AG10803 (cell line): ENCODE measurements around the gene NEUROD4.

Experiments
- DNase-seq: peaks from one replicate; pipeline ENCODE4 v3.0.0; 2010; ENCODE audit warnings: low read depth
- H3K4me3 ChIP-seq: 2 replicates; pipeline ENCODE4 v1.5.1; 2011; ENCODE audit warnings: mild to moderate bottlenecking, low read length, control low read depth
- TF ChIP-seq, protein P1 (sequence below): conservative IDR thresholded peaks from 2 replicates; pipeline ENCODE4 v1.5.1; 2011; ENCODE audit warnings: mild to moderate bottlenecking, low read length, control low read depth, inconsistent platforms

The NEUROD4 gene

DNA sequence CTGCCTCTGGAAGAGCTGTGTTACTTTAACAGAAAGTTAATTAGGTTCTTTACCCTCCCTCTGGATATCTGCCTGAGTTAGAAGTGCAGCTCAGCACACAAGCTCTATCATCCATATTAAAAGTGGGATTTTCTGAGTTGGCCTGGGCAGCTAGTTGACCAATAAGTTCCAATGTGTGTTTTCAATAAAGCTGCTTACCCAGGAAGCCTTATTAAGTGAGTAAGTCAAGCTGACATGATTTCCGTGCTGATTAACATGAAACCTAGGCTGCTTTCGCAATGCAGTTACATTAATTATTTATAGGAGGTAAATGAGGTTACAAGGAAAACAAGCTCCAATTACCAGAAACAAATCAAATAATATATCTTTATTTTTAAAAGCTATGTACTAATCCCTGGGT lies 4.8 kb downstream of the NEUROD4 start:
- no peak for DNase-seq

DNA sequence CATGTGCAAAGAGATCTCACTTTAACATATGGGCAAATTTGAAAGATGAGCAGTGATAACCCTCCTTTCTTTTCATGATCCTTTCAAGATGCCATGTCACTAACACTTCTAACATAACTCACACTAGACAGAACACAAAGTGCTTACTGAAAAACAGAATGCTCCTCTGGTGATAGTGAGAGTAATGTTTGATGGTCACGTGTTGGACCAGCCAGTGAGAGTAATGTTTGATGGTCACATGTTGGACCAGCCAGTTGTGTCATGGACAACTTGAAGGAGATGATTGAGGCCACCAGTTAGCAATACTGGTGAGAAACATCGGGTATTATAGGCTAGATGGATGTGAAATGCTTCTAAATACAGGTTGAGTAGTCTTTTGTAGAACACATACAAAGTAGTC lies 5.7 kb downstream of the NEUROD4 start:
- DNase-seq: no peak

More for the DNA sequence above, 4.8 kb downstream of the NEUROD4 start:
- H3K4me3 ChIP-seq: no peak overlapping the region
- TF ChIP-seq, protein P1, sequence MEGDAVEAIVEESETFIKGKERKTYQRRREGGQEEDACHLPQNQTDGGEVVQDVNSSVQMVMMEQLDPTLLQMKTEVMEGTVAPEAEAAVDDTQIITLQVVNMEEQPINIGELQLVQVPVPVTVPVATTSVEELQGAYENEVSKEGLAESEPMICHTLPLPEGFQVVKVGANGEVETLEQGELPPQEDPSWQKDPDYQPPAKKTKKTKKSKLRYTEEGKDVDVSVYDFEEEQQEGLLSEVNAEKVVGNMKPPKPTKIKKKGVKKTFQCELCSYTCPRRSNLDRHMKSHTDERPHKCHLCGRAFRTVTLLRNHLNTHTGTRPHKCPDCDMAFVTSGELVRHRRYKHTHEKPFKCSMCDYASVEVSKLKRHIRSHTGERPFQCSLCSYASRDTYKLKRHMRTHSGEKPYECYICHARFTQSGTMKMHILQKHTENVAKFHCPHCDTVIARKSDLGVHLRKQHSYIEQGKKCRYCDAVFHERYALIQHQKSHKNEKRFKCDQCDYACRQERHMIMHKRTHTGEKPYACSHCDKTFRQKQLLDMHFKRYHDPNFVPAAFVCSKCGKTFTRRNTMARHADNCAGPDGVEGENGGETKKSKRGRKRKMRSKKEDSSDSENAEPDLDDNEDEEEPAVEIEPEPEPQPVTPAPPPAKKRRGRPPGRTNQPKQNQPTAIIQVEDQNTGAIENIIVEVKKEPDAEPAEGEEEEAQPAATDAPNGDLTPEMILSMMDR: no peak

DNA sequence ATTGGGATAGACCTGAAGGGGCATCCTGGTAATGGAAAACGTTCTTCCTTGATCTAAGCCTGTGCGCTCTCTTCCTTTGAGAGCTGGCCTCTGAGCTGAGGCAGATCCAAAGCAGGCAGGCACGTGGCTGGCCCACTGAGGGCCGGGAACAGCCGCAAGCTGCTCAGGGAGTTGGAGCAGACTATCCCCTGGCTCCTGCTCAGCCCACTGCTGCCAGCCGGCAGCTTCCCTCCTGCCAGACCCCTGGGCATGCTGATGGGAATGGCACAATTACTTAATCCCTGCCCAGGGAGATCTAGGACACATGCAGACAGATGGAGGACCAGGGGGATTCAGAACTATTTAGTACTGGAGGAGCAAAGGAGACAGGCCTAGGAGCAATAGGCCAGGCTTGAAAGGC lies 14.4 kb downstream of the NEUROD4 start:
- TF ChIP-seq, protein P1: no peak
- no peak for DNase-seq
- H3K4me3 ChIP-seq: no peak overlapping the region

More for the DNA sequence above, 5.7 kb downstream of the NEUROD4 start:
- TF ChIP-seq, protein P1: no peak
- H3K4me3 ChIP-seq: no peak overlapping the region

DNA sequence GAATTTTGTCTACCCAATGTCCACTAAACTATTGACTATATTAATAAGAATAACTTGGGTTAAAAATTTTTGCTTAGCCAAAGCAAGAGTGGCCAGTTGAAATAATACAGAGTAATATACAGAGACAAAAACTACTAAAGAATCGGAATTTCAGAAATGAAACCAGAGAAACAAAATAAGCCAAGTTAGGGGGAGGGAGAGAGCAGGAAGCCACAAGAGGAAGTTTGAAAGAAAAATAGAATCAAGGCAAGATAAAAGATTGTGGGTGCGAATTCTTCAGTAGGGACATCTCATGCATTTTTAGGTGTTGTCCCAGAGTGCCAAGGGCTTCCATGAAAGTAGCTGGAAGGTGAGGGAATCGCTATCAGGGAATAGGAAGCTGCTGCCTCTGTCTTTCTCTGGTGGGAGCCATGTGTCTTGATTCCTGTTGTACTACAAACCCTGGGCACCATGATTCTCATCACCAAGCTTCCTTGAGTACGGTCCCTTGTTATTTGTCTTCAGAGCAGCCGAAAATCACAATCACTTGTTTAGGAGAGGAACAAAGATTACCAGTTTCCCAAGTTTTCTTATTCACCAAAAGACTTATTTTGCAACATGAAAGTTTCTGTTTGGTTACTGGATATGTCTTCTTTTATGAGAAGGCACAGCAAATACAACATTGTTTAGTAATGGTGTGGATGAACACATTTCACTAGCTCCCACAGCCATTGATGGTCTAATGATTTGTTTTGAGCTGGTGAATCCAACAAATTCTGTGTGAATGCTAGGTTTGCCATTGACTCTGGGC lies 16.7 kb downstream of the NEUROD4 start:
- TF ChIP-seq, protein P1: no peak
- no peak for DNase-seq
- no peak overlapping the region for H3K4me3 ChIP-seq

DNA sequence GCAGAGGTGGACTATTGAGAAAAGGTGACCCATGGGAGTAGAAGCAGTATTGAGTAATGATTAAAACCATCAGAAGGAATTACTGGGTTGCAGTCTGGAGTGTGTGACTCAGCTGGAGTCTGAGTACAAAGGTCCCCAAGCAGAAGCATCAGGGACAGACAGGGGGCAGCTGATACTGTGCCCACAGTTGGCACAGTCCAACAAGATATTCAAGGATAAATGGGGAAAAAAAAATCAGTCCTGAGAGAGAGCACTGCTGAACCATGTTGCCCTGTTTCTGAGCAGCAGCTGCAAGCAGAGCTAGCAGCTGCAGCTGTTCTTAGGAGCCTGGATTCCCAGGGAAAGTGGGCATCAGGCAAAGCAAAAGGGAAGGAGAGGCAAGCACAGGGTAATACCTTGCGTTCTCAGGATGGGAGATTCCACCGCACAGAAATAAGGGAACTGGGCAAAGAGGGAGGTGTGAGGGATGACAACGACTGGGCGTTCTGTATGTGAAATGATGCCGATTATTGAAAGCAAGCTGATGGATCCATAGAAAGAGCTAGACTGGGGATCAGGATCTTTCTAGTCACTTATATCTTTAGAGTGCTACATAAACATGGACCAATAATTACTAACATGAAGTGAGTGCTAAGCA lies 17.7 kb downstream of the NEUROD4 start:
- TF ChIP-seq, protein P1: no peak
- no peak overlapping the region for H3K4me3 ChIP-seq
- DNase-seq: no peak

DNA sequence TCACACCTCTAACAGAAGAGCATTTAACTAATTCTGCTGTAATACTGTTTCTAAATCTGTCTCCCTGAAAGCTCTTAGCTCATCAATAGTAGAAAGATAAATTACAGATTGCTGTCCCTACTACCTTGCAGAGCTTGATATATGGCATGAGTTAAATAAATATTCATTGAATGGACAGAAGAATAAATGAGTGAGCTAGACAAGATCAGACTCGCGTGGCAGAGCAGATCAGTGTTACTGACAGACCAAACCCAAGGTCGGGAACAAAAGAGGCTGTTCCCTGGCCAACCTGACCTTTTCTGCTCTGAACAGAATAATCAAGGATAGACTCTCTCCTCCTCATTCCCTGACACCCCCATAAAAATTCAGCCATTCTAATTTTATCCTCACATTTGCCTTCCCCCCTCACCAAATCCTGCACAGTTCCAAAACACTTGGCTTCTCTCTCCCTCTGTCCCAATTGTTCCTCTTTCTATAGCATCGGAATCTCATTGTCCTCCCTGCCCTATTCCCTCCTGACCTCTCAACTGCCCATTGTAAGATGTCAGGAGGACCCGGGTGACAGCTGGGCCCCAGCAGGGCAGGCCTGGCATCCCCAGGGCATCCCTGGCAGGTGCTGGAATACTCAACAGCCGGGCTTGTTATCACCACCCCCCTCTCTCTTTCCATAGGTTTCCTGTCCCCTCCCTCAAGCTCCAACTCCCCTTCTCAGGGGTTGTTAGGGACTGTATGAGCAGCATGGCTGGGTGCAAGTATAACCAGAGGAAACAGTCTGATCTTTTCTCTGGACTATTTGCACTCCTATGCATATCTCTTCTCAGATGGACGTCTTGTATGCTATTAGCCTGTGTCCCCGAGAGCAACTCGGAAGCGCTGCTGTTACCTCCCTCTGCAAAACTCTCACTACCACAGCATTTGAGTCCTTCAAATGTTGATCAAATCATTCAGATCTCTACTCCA lies 19.9 kb downstream of the NEUROD4 start:
- TF ChIP-seq, protein P1: no peak
- no peak overlapping the region for H3K4me3 ChIP-seq
- DNase-seq: no peak
